Activated naive CD8-positive, alpha-beta T cell treated with anti-CD3 and anti-CD28 coated beads, Interleukin-2, amount 50 U/mL, for 16 hours (primary cell): Measurements from ENCODE around the gene FXN.
"Not testable (repeated sequence)": the region's sequence is repeated elsewhere in the genome, so short reads cannot be mapped to it uniquely, and the experiment has no call there.

Experiments used
- DNase-seq: peaks from one replicate; pipeline ENCODE4 v3.0.0-alpha.2; 2020; ENCODE audit warnings: low read depth, low spot score

The FXN gene

GRCh38 chr9:69066955-69067354 is 31.4 kb downstream of the FXN start:
- DNase-seq, result no peak

- DNase-seq, result no peak
Observed at GRCh38 chr9:69070201-69070600, 34.6 kb downstream of the FXN start.

- DNase-seq, result no peak
Observed at GRCh38 chr9:69071059-69071458, 35.5 kb downstream of the FXN start.

GRCh38 chr9:69073103-69073502 is 37.6 kb downstream of the FXN start:
- no peak for DNase-seq

- no peak for DNase-seq
Observed at GRCh38 chr9:69074801-69075200, 39.2 kb downstream of the FXN start.

- no peak for DNase-seq
Observed at GRCh38 chr9:69076550-69076949, 41.0 kb downstream of the FXN start.

GRCh38 chr9:69078069-69078468 is 42.5 kb downstream of the FXN start:
- no peak for DNase-seq

- no peak for DNase-seq
Observed at GRCh38 chr9:69078581-69078980, 43.0 kb downstream of the FXN start.

GRCh38 chr9:69079186-69079585 is 43.6 kb downstream of the FXN start:
- DNase-seq, result no peak

- no peak for DNase-seq
Observed at GRCh38 chr9:69081261-69081660, 45.7 kb downstream of the FXN start.

GRCh38 chr9:69083321-69083720 is 47.8 kb downstream of the FXN start:
- no peak for DNase-seq

GRCh38 chr9:69085569-69086283 is 50.2 kb downstream of the FXN start:
- no peak for DNase-seq

- DNase-seq, result no peak
Observed at GRCh38 chr9:69086312-69086711, 50.8 kb downstream of the FXN start.

- no peak for DNase-seq
Observed at GRCh38 chr9:69086769-69087168, 51.2 kb downstream of the FXN start.

- no peak for DNase-seq
Observed at GRCh38 chr9:69089082-69089481, 53.5 kb downstream of the FXN start.

- DNase-seq, result no peak
Observed at GRCh38 chr9:69089491-69089890, 53.9 kb downstream of the FXN start.

GRCh38 chr9:69090140-69090750 is 54.7 kb downstream of the FXN start:
- DNase-seq, result no peak

GRCh38 chr9:69090946-69091345 is 55.4 kb downstream of the FXN start:
- DNase-seq, result no peak

- no peak for DNase-seq
Observed at GRCh38 chr9:69093471-69094103, 58.0 kb downstream of the FXN start.

GRCh38 chr9:69094361-69095135 is 59.0 kb downstream of the FXN start:
- not testable (repeated sequence) for DNase-seq

- DNase-seq, result no peak
Observed at GRCh38 chr9:69097064-69097463, 61.5 kb downstream of the FXN start.

GRCh38 chr9:69097923-69098593 is 62.5 kb downstream of the FXN start:
- no peak for DNase-seq
